SU-DHL-6 (cell line): ENCODE data around the gene PEX11B.

Source experiments
- H2AFZ ChIP-seq: fragments of 200-600 bp; sonication (generic); 2 replicates; pipeline ENCODE4 v1.6.1; 2014; ENCODE audit warnings: low read depth, mild to moderate bottlenecking, moderate library complexity, mixed read lengths, antibody characterized with exemption, low read length; ENCODE audit not compliant: severe bottlenecking
- H3F3A ChIP-seq: fragments of 200-600 bp; shearing (Covaris generic); 2 replicates; pipeline ENCODE4 v1.6.0; 2016; ENCODE audit warnings: antibody characterized with exemption, mild to moderate bottlenecking; ENCODE audit not compliant: insufficient read depth
- H3K27ac ChIP-seq: fragments of 200-600 bp; sonication (generic); 2 replicates; pipeline ENCODE4 v1.5.1; 2016; ENCODE audit warnings: low read depth, mild to moderate bottlenecking, low read length, moderate library complexity, mixed read lengths
- H3K27me3 ChIP-seq: fragments of 200-600 bp; sonication (generic), shearing (Covaris generic); 2 replicates; pipeline ENCODE4 v1.6.0; 2014; ENCODE audit warnings: mild to moderate bottlenecking, low read length
- H3K36me3 ChIP-seq: fragments of 200-600 bp; sonication (generic); 2 replicates; pipeline ENCODE4 v1.6.1; 2014; ENCODE audit warnings: mild to moderate bottlenecking, low read length, mixed read lengths
- H3K4me2 ChIP-seq: fragments of 300-600, 200-600 bp; shearing (Covaris generic), sonication (generic); 2 replicates; pipeline ENCODE4 v1.6.0; 2014; ENCODE audit warnings: low read length, low read depth, mild to moderate bottlenecking; ENCODE audit not compliant: poor library complexity, severe bottlenecking
- H3K4me3 ChIP-seq: fragments of 200-600 bp; sonication (generic); 2 replicates; pipeline ENCODE4 v1.5.1; 2014; ENCODE audit warnings: antibody characterized with exemption, low read length, mild to moderate bottlenecking, mixed read lengths; ENCODE audit not compliant: insufficient read depth, poor library complexity, severe bottlenecking
- H3K79me2 ChIP-seq: fragments of 200-600 bp; sonication (generic); 2 replicates; pipeline ENCODE4 v1.6.1; 2014; ENCODE audit warnings: mild to moderate bottlenecking, low read length, moderate library complexity; ENCODE audit not compliant: insufficient read depth
- H3K9ac ChIP-seq: fragments of 200-600 bp; sonication (generic); 2 replicates; pipeline ENCODE4 v1.7.0; 2014; ENCODE audit warnings: mild to moderate bottlenecking, low read length
- H3K9me2 ChIP-seq: fragments of 200-600 bp; sonication (generic); replicated peaks from 2 replicates; pipeline ENCODE4 v1.6.1; 2014; ENCODE audit warnings: low read length; ENCODE audit not compliant: insufficient read depth
- H3K9me3 ChIP-seq: fragments of 200-600 bp; sonication (generic); 2 replicates; pipeline ENCODE4 v1.6.1; 2014; ENCODE audit warnings: low read length, mixed read lengths; ENCODE audit not compliant: insufficient read depth
- H4K20me1 ChIP-seq: fragments of 200-600 bp; sonication (generic); 2 replicates; pipeline ENCODE4 v1.6.1; 2014; ENCODE audit warnings: low read depth, mild to moderate bottlenecking, antibody characterized with exemption, low read length, moderate library complexity, mixed read lengths
- EZH2phosphoT487 ChIP-seq: fragments of 200-600 bp; sonication (generic), shearing (Covaris generic); conservative IDR thresholded peaks from 2 replicates; pipeline ENCODE4 v1.6.1; 2018; ENCODE audit warnings: mild to moderate bottlenecking, antibody characterized with exemption, low read length, moderate library complexity, mixed read lengths
- TF ChIP-seq, protein P1 (sequence below): fragments of 200-600 bp; sonication (generic); IDR thresholded peaks from one replicate; pipeline ENCODE4 v1.5.1; 2017; ENCODE audit warnings: antibody characterized with exemption, mild to moderate bottlenecking, low read length, moderate library complexity; ENCODE audit not compliant: insufficient read depth, poor library complexity, severe bottlenecking

Gene PEX11B

DNA sequence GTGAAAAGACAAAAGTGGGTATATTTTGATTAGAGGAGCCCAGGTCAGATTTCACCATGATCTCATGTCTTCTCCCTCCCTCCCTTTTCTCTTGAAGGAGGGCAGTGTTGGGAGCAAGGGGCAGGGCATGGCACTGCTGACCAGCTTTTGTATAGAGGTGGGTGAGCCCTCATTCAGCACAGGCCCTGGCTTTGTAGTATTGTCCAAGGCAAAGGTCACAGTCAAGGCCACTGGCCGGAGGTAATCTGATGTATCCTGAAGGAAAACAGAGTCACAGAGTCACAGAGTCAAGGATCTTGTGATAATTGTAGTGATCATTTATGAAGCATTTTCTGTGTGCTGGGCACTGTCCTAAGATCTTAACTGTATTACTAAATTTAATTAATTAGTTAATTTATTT is 20.5 kb downstream of the PEX11B start:
- Histone ChIP-seq H3K36me3 (no peaks in the 10 kb centered on the region), H3K9me3 (no peaks in the 10 kb centered on the region), H3K27ac (no peak overlapping the region), H2AFZ (no peak overlapping the region), H3K27me3 (no peaks in the 10 kb centered on the region), H4K20me1 (no peaks in the 10 kb centered on the region), H3K79me2 (no peaks in the 10 kb centered on the region), H3K9ac (no peak overlapping the region), H3K4me3 (no peak overlapping the region), H3K4me2 (no peak overlapping the region), H3K9me2 (no peaks in the 10 kb centered on the region), H3F3A (no peaks in the 10 kb centered on the region)
- no peak for TF ChIP-seq EZH2phosphoT487
- TF ChIP-seq, protein P1, sequence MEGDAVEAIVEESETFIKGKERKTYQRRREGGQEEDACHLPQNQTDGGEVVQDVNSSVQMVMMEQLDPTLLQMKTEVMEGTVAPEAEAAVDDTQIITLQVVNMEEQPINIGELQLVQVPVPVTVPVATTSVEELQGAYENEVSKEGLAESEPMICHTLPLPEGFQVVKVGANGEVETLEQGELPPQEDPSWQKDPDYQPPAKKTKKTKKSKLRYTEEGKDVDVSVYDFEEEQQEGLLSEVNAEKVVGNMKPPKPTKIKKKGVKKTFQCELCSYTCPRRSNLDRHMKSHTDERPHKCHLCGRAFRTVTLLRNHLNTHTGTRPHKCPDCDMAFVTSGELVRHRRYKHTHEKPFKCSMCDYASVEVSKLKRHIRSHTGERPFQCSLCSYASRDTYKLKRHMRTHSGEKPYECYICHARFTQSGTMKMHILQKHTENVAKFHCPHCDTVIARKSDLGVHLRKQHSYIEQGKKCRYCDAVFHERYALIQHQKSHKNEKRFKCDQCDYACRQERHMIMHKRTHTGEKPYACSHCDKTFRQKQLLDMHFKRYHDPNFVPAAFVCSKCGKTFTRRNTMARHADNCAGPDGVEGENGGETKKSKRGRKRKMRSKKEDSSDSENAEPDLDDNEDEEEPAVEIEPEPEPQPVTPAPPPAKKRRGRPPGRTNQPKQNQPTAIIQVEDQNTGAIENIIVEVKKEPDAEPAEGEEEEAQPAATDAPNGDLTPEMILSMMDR = no peak

DNA sequence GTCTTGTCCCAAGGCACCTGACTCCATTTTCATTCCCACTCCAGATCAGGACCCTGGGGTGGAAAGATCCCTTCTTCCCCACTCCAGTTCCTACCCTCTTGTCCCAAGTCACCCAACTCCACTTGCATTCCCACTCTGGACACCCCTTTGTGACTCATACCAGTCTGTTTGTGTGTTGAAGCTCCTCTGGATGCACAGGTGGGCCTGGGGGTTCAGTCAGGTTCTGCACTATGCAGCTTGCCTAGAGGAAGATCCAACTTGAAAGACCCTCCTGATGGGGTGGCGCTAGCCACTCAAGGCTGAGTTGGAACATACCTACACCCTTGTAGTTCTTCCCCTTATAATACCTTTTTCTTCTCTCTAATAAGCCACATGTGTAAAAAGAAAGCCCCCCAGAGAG is 23.0 kb downstream of the PEX11B start:
- no peaks in the 10 kb centered on the region for H3K9me2 ChIP-seq
- H3K9ac ChIP-seq = no peak overlapping the region
- no peaks in the 10 kb centered on the region for H3K27me3 ChIP-seq
- no peak overlapping the region for H2AFZ ChIP-seq
- no peaks in the 10 kb centered on the region for H3K9me3 ChIP-seq
- no peaks in the 10 kb centered on the region for H3F3A ChIP-seq
- H3K4me3 ChIP-seq = no peak overlapping the region
- no peak overlapping the region for H3K4me2 ChIP-seq
- H3K36me3 ChIP-seq = no peaks in the 10 kb centered on the region
- no peaks in the 10 kb centered on the region for H3K79me2 ChIP-seq
- no peak for TF ChIP-seq EZH2phosphoT487
- TF ChIP-seq, protein P1 = no peak
- no peaks in the 10 kb centered on the region for H4K20me1 ChIP-seq
- no peak overlapping the region for H3K27ac ChIP-seq

DNA sequence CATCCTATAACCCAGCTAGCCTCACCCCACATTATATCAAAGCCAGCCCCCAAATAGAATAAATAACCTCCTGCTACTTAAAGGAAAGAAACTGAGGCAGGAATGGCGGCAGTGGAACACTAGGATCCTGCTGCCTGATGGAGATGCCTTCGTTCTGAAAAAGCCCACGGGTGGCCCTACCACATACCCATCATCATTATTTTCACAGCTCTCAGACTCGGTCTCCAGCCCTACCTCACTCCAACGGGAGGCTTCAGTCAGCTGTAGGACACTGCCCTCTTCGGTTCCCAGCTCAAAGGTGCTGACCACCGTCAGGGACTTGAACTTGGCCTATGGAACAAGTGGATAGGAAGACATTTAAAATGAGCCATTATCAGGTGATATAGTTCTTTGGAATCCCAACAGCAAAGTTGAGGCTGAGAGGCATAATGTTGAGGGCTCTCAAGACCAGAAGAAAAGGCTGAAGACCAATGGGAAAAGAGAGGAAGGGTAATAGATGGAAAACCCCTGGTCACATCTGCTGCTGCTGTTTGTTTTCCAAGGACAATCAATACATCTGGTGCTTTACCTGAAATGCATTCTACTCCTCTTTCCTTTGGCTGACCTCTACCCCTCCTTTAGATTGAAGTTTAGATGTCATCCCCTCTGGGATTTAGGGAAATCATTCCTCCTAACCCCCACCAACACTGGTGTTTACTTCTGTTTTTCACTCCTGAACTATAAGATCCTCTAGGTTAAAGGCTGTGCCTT is 25.0 kb downstream of the PEX11B start:
- H3K9ac ChIP-seq = no peak overlapping the region

More for the DNA sequence above, 25.0 kb downstream of the PEX11B start:
- Histone ChIP-seq H3K27ac (no peak overlapping the region), H3K9me3 (no peaks in the 10 kb centered on the region), H3K4me2 (no peak overlapping the region), H3K4me3 (no peak overlapping the region), H2AFZ (no peak overlapping the region), H3K9me2 (no peaks in the 10 kb centered on the region), H4K20me1 (no peaks in the 10 kb centered on the region), H3K27me3 (no peaks in the 10 kb centered on the region), H3F3A (no peaks in the 10 kb centered on the region), H3K79me2 (no peaks in the 10 kb centered on the region), H3K36me3 (no peaks in the 10 kb centered on the region)
- TF ChIP-seq, protein P1 = no peak
- no peak for TF ChIP-seq EZH2phosphoT487
